Renal cortical epithelial cell (primary cell): ENCODE results near the gene AIFM1. TPM values are rescaled to one million over a fixed set of nuclear protein-coding genes. Genes with fewer than 3 reads are reported as not detected.

ENCODE experiments used
- DNase-seq: peaks from one replicate; pipeline ENCODE4 v3.0.0-alpha.2; 2011; ENCODE audit warnings: low read depth
- total RNA-seq: library from RNA; depleted of rRNA; stranded (reverse); fragments of >200 nt; gene quantifications from 2 replicates; pipeline ENCODE4 v1.2.3, GENCODE V29; 2014

AIFM1 gene
- total RNA-seq, 1 donor from 2014 or later: 60.4 TPM

DNA sequence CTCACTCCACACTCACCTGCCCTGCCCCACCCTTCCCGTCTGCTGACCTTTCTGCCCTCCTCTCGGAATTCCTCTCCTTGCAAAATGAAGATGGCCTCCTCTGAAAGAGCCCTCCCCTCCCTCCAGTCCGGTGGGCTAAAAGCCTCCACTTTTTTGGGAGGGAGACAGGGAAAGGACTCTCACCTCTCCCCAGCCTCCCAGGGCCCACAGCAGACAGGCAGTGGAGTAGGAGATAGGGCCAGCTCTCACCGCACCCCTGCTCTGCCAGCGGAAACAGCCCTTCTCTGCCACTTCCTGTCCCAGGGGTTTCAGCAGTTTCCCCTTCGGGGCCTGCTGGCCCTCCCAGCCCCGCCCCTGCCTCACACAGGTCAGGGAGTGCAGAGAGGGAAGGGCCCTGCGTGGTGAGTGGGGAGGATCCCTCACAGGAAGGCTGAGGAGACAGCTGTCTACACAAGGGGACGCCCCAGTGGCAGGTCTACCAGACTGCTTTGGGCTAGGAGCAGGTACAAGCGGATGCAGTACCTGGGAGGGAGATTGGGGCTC lies 73.6 kb downstream of the AIFM1 start:
- no peak for DNase-seq

- DNase-seq: no peak
Measured at GRCh38 chrX:130090364-130090763, 75.3 kb downstream of the AIFM1 start.

DNA sequence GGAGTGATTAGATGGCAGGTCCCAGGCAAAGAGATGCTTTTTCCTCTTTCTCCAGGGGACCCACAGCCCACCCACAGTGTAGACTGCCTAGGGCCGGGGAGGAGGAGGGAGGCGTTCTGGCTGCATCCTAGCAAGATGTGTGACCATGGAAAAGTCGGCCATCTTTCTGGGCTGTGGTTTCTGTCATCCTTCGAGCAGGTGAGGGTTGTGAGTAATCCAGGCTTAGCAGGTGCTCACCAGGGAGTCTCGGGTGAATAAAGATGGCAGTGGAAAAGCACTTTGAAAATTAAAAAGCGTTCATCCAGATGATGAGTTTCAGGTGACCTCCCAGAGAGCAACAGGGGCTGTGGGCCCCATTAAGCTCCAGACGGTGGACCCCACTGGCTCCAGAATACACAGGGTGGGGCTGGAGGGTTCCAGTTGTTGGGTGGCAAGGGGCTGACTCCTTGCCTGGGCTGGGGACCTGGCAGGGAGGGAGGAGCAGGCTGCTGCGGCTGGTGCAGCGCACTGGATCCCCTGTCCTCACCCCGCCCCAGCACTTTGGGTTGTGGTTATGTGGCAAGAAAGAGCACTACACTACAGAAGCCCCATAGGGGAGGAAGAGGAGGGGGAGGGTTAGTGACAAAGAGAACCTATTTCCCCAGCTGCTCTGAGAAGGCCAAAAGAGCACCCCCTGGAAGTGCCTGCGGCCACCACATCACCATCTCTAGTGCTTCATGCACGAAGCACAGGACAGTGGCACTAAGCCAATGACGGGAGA lies 79.0 kb downstream of the AIFM1 start:
- no peak for DNase-seq

GRCh38 chrX:130085551-130086446 lies 79.8 kb downstream of the AIFM1 start:
- no peak for DNase-seq

- DNase-seq: no peak
Measured at GRCh38 chrX:130084631-130085237, 80.9 kb downstream of the AIFM1 start.

DNA sequence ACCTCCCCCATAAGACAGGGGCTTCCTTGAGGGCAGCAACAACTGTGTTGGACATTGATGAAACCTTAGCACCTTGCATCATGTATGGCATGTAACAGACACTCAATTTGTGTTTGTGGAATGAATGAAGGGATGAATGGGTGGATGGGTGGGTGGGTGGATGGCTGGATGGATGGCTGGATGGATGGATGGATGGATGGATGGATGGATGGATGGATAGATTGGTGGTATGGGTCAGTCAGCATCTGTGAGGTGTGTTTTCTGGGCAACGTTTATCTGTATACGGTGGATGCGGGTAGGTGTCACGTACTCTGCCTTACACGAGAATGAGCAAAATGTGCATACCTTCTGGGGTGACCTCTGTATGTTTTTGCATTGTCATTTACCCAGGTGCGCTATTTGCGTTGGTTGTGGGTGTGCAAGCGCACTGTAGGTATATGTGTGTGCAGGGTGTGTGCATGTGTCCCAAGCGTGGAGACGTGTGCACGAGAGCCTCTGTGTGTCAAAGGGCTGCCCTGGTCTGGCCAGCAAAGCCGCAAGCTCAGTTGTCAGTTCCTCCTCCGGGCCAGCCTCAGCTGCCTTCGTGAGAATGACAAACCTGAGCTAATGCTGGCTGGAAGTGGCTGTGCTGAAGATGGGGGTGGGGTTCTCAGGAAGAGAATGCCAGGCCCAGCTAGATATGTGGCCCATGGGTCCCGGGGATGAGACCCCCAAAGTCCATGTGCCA lies 81.8 kb downstream of the AIFM1 start:
- no peak for DNase-seq

DNA sequence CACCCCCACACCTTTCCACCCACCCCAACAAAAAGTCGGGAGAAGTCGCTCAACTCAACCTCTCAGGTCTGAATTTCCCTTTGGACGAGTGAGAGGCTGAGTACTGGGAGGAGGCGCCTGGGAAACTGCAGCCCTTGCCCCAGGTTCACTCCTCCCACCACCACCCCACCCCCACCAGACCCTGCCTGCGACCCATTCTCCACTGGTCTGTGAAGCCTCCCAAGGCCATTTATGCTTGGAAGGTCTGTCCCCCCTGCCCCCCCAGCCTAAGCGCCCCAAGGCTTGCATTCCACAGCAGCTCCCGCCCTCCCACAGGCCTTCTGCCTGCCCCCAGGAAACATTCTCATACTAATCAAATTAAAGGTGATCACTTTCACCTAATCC lies 82.5 kb downstream of the AIFM1 start:
- no peak for DNase-seq

DNA sequence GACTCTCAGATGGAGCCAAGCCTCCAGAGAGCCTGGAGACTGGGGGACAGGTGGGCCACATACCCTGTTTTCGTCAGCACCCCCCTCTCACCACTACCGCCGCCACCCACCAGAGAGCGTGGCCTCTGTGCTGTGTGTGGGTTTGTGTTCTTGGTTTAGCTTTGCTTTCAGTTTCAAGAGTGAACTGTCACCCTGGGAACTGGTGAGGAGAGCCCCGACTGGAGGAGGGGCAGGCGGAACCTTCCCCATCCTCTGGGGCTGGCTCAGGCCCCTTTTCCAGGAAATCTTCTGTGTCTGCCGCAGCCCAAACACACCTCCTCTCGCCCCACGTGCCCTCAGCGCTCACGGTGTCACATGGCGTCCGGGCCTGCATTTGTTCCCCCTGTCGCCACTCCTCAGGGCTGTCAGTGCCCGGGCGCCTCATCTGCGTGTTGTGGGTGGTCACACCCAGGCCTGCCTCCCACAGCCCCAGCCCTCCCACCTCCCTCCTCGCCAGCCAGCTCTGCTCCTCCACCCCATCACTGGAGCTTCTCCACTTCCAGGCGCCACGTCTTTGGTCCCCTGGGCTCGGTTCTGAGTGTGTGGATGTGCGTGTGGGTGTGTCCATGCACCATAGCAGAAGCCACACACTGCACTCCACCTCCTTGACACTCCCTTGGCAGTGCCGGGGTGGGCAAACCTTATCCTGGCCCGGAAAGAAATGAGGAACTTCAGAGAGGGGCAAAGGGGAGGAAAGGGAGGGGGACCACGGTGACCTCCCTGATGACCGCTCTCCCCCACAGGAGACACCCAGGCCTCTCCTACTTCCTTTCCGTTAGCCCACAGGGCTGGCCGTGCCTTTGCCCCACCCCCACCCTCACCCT lies 83.2 kb downstream of the AIFM1 start:
- DNase-seq: no peak

- DNase-seq: no peak
Measured at GRCh38 chrX:130081421-130082045, 84.1 kb downstream of the AIFM1 start.

DNA sequence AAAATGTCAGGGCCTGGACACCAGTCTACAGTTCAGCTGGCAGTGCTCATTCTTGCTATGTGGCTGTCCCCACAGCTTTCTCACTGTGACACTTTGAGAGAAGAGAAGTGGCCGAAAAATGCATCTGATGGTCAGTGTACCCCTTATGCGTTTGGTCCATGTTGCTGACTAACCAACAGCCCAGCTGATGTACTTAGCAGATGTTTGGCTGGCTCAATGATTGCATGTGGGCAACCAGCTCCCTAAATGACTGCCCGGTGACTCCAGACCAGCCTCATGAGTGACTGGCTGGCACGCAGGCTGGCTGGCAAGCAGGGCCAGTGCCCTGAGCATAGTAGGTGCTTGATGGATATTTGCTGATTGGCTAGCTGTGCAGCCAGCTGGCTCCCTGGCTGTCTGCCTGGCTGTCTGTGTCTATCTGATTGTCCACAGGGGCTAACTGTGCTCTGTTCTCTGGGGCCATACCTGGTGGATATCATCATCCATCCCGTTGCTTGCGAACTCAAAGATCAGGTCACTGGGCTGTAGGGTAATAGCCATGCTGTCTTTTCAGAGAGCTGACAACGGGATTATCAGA lies 84.8 kb downstream of the AIFM1 start:
- DNase-seq: no peak

DNA sequence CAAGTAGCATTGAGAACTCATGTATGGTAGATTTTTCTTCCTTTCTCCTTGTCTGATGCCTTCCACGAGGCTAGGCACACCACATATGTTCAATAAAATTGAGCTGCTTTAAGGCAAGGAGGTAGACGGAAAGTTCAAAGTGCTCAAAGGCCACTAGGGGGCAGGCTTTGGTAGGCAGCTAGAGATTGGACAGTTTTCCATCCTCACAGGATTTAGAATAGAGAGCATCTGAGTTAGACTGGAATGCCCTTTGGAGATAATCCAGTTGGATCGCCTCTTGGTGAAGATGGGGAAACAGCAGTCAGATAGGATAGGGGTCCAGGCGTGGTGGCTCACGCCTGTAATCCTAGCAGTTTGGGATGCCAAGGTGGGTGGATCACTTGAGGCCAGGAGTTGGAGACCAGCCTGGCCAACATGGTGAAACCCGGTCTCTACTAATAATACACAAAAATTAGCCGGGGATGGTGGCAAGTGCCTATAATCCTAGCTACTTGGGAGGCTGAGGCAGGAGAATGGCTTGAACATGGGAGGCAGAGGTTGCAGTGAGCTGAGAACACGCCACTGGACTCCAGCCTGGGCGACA lies 85.7 kb downstream of the AIFM1 start:
- DNase-seq: peak; percentile 42

Other genes starting within 250 kb of the AIFM1 start
- gene BCORL1, start 183.2 kb downstream of the AIFM1 start, total RNA-seq: 0.69 and 9.4 TPM in 2 replicates
- 22.7 and 23.3 TPM in 2 replicates for gene ELF4, start 55.3 kb downstream of the AIFM1 start, total RNA-seq
- 0.15 and 1.4 TPM in 2 replicates for gene RAB33A, start 6.1 kb upstream of the AIFM1 start, total RNA-seq
- 2.6 and 6.0 TPM in 2 replicates for gene ZNF280C, start 103.1 kb upstream of the AIFM1 start, total RNA-seq
- 4.9 and 12.0 TPM in 2 replicates for gene SLC25A14, start 174.1 kb upstream of the AIFM1 start, total RNA-seq
- not detected in 2 replicates for gene GPR119, start 219.8 kb upstream of the AIFM1 start, total RNA-seq
- 18.5 and 19.6 TPM in 2 replicates for gene RBMX2, start 236.1 kb upstream of the AIFM1 start, total RNA-seq